ENCODE measurements around the gene CYTH1. TPM values are rescaled to one million over a fixed set of nuclear protein-coding genes. Genes with fewer than 3 reads are reported as not detected.

Gene CYTH1
- total and polyA plus RNA-seq, 10 of the 15 experiments (the other 5 are each of a cell fraction or from before 2014, with no cell fraction given), result 6.6 to 188 (median 145) TPM

DNA sequence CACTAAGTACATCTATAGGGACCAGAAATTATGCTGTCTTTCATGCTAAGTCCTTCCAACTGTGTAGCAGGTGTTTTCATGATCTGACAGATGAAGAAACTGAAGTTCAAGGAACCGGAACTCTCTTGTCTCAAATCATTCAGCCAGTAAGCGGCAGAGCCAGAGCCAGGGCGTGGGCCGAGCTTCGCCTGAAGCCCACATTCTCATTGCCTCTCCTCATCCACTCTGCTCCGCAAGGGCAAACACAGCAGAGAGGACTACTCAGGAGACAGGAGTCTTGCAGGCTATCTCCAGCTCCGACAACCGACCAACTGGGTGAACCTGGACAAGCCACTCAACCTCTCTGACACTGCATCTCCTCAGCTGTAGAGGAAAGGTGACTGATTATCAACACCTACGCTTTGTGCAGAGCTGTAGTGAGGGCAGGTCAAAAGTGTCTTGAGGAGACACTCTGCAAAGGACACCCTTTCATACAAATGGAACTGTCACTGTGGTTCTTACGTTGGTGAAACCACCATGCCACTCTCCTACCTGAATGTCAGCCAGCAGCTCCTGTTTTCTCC lies 72.9 kb downstream of the CYTH1 start (continued):
- TF ChIP-seq, protein P1, sequence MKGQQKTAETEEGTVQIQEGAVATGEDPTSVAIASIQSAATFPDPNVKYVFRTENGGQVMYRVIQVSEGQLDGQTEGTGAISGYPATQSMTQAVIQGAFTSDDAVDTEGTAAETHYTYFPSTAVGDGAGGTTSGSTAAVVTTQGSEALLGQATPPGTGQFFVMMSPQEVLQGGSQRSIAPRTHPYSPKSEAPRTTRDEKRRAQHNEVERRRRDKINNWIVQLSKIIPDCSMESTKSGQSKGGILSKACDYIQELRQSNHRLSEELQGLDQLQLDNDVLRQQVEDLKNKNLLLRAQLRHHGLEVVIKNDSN (IDR thresholded peaks at IDR 0.05; ENCODE audit: borderline replicate concordance, extremely low read length, insufficient read depth, low read depth, low read length), result no peak
- TF ChIP-seq STAT1 (conservative IDR thresholded peaks at IDR 0.05), result no peak
- TF ChIP-seq FOS (IDR thresholded peaks at IDR 0.05; ENCODE audit: borderline replicate concordance, extremely low read depth, insufficient read length), result no peak
- TF ChIP-seq FOXM1 (IDR thresholded peaks at IDR 0.05; ENCODE audit: low read depth, low read length), result no peak
- TF ChIP-seq GABPA (IDR thresholded peaks at IDR 0.05; ENCODE audit: low read depth), result no peak
- TF ChIP-seq RELA (IDR thresholded peaks at IDR 0.05; ENCODE audit: borderline replicate concordance, partially characterized antibody), result no peak
- TF ChIP-seq LARP7 (IDR thresholded peaks at IDR 0.05), result no peak
- TF ChIP-seq SPI1 (IDR thresholded peaks at IDR 0.05; ENCODE audit: borderline replicate concordance, insufficient read depth, low read depth, low read length), result no peak; the same call in 1 of the 2 replicates
- TF ChIP-seq, protein P2, sequence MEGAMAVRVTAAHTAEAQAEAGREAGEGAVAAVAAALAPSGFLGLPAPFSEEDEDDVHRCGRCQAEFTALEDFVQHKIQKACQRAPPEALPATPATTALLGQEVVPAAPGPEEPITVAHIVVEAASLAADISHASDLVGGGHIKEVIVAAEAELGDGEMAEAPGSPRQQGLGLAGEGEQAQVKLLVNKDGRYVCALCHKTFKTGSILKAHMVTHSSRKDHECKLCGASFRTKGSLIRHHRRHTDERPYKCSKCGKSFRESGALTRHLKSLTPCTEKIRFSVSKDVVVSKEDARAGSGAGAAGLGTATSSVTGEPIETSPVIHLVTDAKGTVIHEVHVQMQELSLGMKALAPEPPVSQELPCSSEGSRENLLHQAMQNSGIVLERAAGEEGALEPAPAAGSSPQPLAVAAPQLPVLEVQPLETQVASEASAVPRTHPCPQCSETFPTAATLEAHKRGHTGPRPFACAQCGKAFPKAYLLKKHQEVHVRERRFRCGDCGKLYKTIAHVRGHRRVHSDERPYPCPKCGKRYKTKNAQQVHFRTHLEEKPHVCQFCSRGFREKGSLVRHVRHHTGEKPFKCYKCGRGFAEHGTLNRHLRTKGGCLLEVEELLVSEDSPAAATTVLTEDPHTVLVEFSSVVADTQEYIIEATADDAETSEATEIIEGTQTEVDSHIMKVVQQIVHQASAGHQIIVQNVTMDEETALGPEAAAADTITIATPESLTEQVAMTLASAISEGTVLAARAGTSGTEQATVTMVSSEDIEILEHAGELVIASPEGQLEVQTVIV (IDR thresholded peaks at IDR 0.05; ENCODE audit: borderline replicate concordance, partially characterized antibody), result no peak
- TF ChIP-seq POLR2A (IDR thresholded peaks at IDR 0.05; ENCODE audit: low read depth, low read length), result peak; percentile 83
- no peak for TF ChIP-seq ZNF207 (IDR thresholded peaks at IDR 0.05; ENCODE audit: borderline replicate concordance)
- TF ChIP-seq MYC (IDR thresholded peaks at IDR 0.05; ENCODE audit: insufficient read depth, insufficient read length, insufficient replicate concordance, low read length, severe bottlenecking), result no peak
- TF ChIP-seq, protein P3, sequence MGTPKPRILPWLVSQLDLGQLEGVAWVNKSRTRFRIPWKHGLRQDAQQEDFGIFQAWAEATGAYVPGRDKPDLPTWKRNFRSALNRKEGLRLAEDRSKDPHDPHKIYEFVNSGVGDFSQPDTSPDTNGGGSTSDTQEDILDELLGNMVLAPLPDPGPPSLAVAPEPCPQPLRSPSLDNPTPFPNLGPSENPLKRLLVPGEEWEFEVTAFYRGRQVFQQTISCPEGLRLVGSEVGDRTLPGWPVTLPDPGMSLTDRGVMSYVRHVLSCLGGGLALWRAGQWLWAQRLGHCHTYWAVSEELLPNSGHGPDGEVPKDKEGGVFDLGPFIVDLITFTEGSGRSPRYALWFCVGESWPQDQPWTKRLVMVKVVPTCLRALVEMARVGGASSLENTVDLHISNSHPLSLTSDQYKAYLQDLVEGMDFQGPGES (IDR thresholded peaks at IDR 0.05), result no peak
- TF ChIP-seq ZBED1 (IDR thresholded peaks at IDR 0.05; ENCODE audit: borderline replicate concordance), result 0 out of 2 replicates have a peak, but pooled peaks have one; percentile 13
- no peak for TF ChIP-seq TCF7 (IDR thresholded peaks at IDR 0.05; ENCODE audit: borderline replicate concordance)
- TF ChIP-seq TBL1XR1 (IDR thresholded peaks at IDR 0.05; ENCODE audit: low read depth, low read length), result peak; percentile 36; the same call in 1 of the 2 replicates
- no peak for TF ChIP-seq MTA3 (IDR thresholded peaks at IDR 0.05; ENCODE audit: borderline replicate concordance, low read length)
- TF ChIP-seq, protein P4, sequence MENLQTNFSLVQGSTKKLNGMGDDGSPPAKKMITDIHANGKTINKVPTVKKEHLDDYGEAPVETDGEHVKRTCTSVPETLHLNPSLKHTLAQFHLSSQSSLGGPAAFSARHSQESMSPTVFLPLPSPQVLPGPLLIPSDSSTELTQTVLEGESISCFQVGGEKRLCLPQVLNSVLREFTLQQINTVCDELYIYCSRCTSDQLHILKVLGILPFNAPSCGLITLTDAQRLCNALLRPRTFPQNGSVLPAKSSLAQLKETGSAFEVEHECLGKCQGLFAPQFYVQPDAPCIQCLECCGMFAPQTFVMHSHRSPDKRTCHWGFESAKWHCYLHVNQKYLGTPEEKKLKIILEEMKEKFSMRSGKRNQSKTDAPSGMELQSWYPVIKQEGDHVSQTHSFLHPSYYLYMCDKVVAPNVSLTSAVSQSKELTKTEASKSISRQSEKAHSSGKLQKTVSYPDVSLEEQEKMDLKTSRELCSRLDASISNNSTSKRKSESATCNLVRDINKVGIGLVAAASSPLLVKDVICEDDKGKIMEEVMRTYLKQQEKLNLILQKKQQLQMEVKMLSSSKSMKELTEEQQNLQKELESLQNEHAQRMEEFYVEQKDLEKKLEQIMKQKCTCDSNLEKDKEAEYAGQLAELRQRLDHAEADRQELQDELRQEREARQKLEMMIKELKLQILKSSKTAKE (IDR thresholded peaks at IDR 0.05; ENCODE audit: low read depth, poor library complexity, severe bottlenecking), result no peak
- no peak; the same call in 1 of the 2 replicates for TF ChIP-seq NFIC (IDR thresholded peaks at IDR 0.05; ENCODE audit: low read depth, low read length)
- TF ChIP-seq, protein P5, sequence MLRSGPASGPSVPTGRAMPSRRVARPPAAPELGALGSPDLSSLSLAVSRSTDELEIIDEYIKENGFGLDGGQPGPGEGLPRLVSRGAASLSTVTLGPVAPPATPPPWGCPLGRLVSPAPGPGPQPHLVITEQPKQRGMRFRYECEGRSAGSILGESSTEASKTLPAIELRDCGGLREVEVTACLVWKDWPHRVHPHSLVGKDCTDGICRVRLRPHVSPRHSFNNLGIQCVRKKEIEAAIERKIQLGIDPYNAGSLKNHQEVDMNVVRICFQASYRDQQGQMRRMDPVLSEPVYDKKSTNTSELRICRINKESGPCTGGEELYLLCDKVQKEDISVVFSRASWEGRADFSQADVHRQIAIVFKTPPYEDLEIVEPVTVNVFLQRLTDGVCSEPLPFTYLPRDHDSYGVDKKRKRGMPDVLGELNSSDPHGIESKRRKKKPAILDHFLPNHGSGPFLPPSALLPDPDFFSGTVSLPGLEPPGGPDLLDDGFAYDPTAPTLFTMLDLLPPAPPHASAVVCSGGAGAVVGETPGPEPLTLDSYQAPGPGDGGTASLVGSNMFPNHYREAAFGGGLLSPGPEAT (IDR thresholded peaks at IDR 0.05; ENCODE audit: low read depth), result no peak

Measured in GM12878 (cell line).